ENCODE results near the gene PRKACB. TPM values are rescaled to one million over a fixed set of nuclear protein-coding genes. Genes with fewer than 3 reads are reported as not detected.

PRKACB gene
- total RNA-seq, 1 donor from 2014 or later: 44.1 TPM

DNA sequence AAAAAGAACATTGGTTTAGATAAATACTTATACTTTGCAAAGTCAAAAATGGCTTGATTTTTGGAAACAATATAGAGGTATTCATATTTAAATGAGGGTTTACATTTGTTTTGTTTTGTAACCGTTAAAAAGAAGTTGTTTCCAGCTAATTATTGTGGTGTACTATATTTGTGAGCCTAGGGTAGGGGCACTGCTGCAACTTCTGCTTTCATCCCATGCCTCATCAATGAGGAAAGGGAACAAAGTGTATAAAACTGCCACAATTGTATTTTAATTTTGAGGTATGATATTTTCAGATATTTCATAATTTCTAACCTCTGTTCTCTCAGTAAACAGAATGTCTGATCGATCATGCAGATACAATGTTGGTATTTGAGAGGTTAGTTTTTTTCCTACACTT is 92.2 kb downstream of the PRKACB start:
- Histone ChIP-seq H3K27me3 (no peaks in the 10 kb centered on the region), H3K9me3 (ENCODE audit: low read depth) (no peaks in the 10 kb centered on the region), H3K4me2 (no peak overlapping the region), H4K20me1 (ENCODE audit: low read depth) (no peaks in the 10 kb centered on the region), H3K79me2 (ENCODE audit: low read depth) (no peaks in the 10 kb centered on the region), H3K27ac (no peak overlapping the region), H3F3A (ENCODE audit: low read depth) (no peaks in the 10 kb centered on the region), H2AFZ (replicated peaks) (no peak overlapping the region), H3K4me1 (no peaks in the 10 kb centered on the region), H3K36me3 (no peaks in the 10 kb centered on the region), H3K9ac (no peak overlapping the region), H3K4me3 (no peak overlapping the region)
- peaks cover 11% of the 10 kb centered on the region for H3K9me3 Mint-ChIP-seq
- DNase-seq (ENCODE audit: low spot score): no peak
- H3K4me1 Mint-ChIP-seq: no peaks in the 10 kb centered on the region
- no peak for TF ChIP-seq EZH2phosphoT487 (IDR thresholded peaks at IDR 0.05)
- TF ChIP-seq EZH2 (IDR thresholded peaks at IDR 0.05): no peak
- TF ChIP-seq CTCF (IDR thresholded peaks at IDR 0.05): no peak
- no peak overlapping the region for H3K4me3 Mint-ChIP-seq
- H3K27me3 Mint-ChIP-seq (ENCODE audit: insufficient read depth, low read depth): no peaks in the 10 kb centered on the region
- peaks cover 33% of the 10 kb centered on the region for H3K36me3 Mint-ChIP-seq
- H3K27ac Mint-ChIP-seq: no peak overlapping the region

DNA sequence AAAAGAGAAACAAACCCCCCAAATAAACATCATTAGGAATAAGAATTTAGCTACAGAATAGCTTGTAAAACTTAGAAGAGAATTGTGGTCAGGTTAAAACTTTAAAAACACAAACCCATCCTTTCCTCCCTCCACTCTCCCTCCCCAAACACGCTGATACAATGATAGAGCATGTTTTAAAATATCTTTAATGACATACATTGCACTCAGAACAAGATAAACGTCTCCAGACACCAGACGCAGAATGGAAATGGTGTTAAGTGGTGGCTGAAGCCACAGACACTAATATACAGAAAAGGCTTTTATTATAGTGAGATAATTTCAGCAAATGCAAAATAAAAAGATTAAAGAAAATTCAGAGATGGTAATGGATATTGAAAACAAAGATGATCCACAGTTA is 98.6 kb downstream of the PRKACB start:
- no peak for DNase-seq (ENCODE audit: low spot score)
- H3F3A ChIP-seq (ENCODE audit: low read depth): no peaks in the 10 kb centered on the region

GRCh38 chr1:84245563-84245962 is 101.5 kb downstream of the PRKACB start:
- no peaks in the 10 kb centered on the region for H3K4me1 ChIP-seq
- Mint-ChIP-seq H3K4me1 (no peaks in the 10 kb centered on the region), H3K9me3 (peaks cover 3% of the 10 kb centered on the region), H3K27me3 (ENCODE audit: insufficient read depth, low read depth) (peaks cover 2% of the 10 kb centered on the region), H3K4me3 (no peak overlapping the region), H3K36me3 (peaks cover 7% of the 10 kb centered on the region), H3K27ac (no peak overlapping the region)
- no peak overlapping the region for H3K4me2 ChIP-seq
- H3K4me3 ChIP-seq: no peak overlapping the region
- TF ChIP-seq EZH2phosphoT487 (IDR thresholded peaks at IDR 0.05): no peak
- H3K9me3 ChIP-seq (ENCODE audit: low read depth): no peaks in the 10 kb centered on the region
- H3F3A ChIP-seq (ENCODE audit: low read depth): no peaks in the 10 kb centered on the region
- no peak overlapping the region for H3K9ac ChIP-seq
- H2AFZ ChIP-seq (replicated peaks): no peak overlapping the region
- H3K36me3 ChIP-seq: no peaks in the 10 kb centered on the region
- H3K27ac ChIP-seq: no peak overlapping the region
- H3K79me2 ChIP-seq (ENCODE audit: low read depth): no peaks in the 10 kb centered on the region
- no peaks in the 10 kb centered on the region for H4K20me1 ChIP-seq (ENCODE audit: low read depth)
- H3K27me3 ChIP-seq: no peaks in the 10 kb centered on the region
- DNase-seq (ENCODE audit: low spot score): no peak

More for the DNA sequence above, 98.6 kb downstream of the PRKACB start:
- H3K27me3 ChIP-seq: no peaks in the 10 kb centered on the region
- H3K4me1 ChIP-seq: no peaks in the 10 kb centered on the region
- no peak overlapping the region for H2AFZ ChIP-seq (replicated peaks)
- Mint-ChIP-seq H3K27me3 (ENCODE audit: insufficient read depth, low read depth) (peaks cover 2% of the 10 kb centered on the region), H3K36me3 (peaks cover 23% of the 10 kb centered on the region), H3K4me3 (no peak overlapping the region), H3K27ac (no peak overlapping the region), H3K9me3 (no peaks in the 10 kb centered on the region), H3K4me1 (no peaks in the 10 kb centered on the region)
- H4K20me1 ChIP-seq (ENCODE audit: low read depth): no peaks in the 10 kb centered on the region
- no peaks in the 10 kb centered on the region for H3K36me3 ChIP-seq
- H3K79me2 ChIP-seq (ENCODE audit: low read depth): no peaks in the 10 kb centered on the region
- no peak for TF ChIP-seq EZH2phosphoT487 (IDR thresholded peaks at IDR 0.05)
- no peak for TF ChIP-seq EZH2 (IDR thresholded peaks at IDR 0.05)
- no peak for TF ChIP-seq CTCF (IDR thresholded peaks at IDR 0.05)
- no peak overlapping the region for H3K4me2 ChIP-seq
- no peak overlapping the region for H3K4me3 ChIP-seq
- no peak overlapping the region for H3K27ac ChIP-seq
- no peaks in the 10 kb centered on the region for H3K9me3 ChIP-seq (ENCODE audit: low read depth)
- no peak overlapping the region for H3K9ac ChIP-seq

DNA sequence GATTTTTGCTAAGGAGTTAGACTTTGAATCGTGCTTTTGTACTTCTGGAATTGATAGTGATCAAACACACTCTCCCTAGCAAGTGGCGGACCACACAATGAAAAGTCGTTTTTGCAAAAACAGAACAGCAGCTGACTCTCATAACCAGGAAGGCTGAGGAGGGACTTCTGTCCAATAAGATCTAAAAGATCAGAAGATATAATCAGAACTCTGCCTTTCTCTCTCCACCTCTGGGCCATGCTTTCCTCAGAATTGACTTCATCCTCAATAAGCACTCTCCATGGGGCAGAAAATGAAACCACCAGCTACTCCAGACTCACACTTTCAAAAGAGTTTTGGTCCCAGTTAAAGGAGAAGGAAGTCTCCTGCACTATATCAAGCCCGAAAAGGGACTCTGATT is 102.1 kb downstream of the PRKACB start:
- Histone ChIP-seq H3K9me3 (ENCODE audit: low read depth) (no peaks in the 10 kb centered on the region), H3K27me3 (no peaks in the 10 kb centered on the region), H3K4me2 (no peak overlapping the region), H3K27ac (no peak overlapping the region), H3K4me1 (no peaks in the 10 kb centered on the region), H3F3A (ENCODE audit: low read depth) (no peaks in the 10 kb centered on the region), H2AFZ (replicated peaks) (no peak overlapping the region), H3K36me3 (no peaks in the 10 kb centered on the region), H3K79me2 (ENCODE audit: low read depth) (no peaks in the 10 kb centered on the region), H4K20me1 (ENCODE audit: low read depth) (no peaks in the 10 kb centered on the region), H3K9ac (no peak overlapping the region), H3K4me3 (no peak overlapping the region)
- Mint-ChIP-seq H3K9me3 (peaks cover 6% of the 10 kb centered on the region), H3K27me3 (ENCODE audit: insufficient read depth, low read depth) (peaks cover 2% of the 10 kb centered on the region), H3K4me3 (no peak overlapping the region), H3K36me3 (peaks cover 5% of the 10 kb centered on the region), H3K27ac (no peak overlapping the region), H3K4me1 (no peaks in the 10 kb centered on the region)
- TF ChIP-seq CTCF (IDR thresholded peaks at IDR 0.05) (no peak), EZH2phosphoT487 (IDR thresholded peaks at IDR 0.05) (no peak), EZH2 (IDR thresholded peaks at IDR 0.05) (no peak)
- no peak for DNase-seq (ENCODE audit: low spot score)
